Suprapubic skin (tissue), 4 donors: ENCODE results near the gene OR6A2. TPM values are rescaled to one million over a fixed set of nuclear protein-coding genes. Genes with fewer than 3 reads are reported as not detected.

Source experiments
- DNase-seq, 2 donors: peaks; one replicate each; pipeline ENCODE4 v3.0.0-alpha.2; 2019; ENCODE audit warnings: low spot score in 2 of 2
- H3K27ac ChIP-seq: fragments of 200-600 bp; sonication (generic); one replicate; pipeline ENCODE4 v1.5.1; 2019
- H3K27me3 ChIP-seq: fragments of 200-600 bp; sonication (generic); one replicate; pipeline ENCODE4 v1.5.1; 2019
- H3K36me3 ChIP-seq: fragments of 200-600 bp; sonication (generic); one replicate; pipeline ENCODE4 v1.5.1; 2019
- H3K4me1 ChIP-seq: fragments of 200-600 bp; sonication (generic); one replicate; pipeline ENCODE4 v1.5.1; 2019
- H3K4me3 ChIP-seq: fragments of 200-600 bp; sonication (generic); one replicate; pipeline ENCODE4 v1.5.1; 2019; ENCODE audit warnings: mild to moderate bottlenecking
- H3K9me3 ChIP-seq: fragments of 200-600 bp; sonication (generic); one replicate; pipeline ENCODE4 v1.5.1; 2019
- EP300 ChIP-seq: sonication (generic); formaldehyde crosslinking; IDR thresholded peaks from one replicate; pipeline ENCODE4 v1.6.1; 2017; ENCODE audit warnings: antibody characterized with exemption
- POLR2A ChIP-seq, 2 donors: fragments of 450-650 bp; IDR thresholded peaks; one replicate each; pipeline ENCODE4 v1.6.1; 2017; ENCODE audit warnings: antibody characterized with exemption in 2 of 2, mild to moderate bottlenecking in 2 of 2, moderate library complexity in 2 of 2
- POLR2AphosphoS5 ChIP-seq, 3 donors: sonication (generic); formaldehyde crosslinking; IDR thresholded peaks; one replicate each; pipeline ENCODE4 v1.6.1; 2017; ENCODE audit warnings: antibody characterized with exemption in 3 of 3
- WGBS: methylation state at CpG from one replicate; pipeline ENCODE4 v1.1.5; 2018; 5-methylcytosine and 5-hydroxymethylcytosine counted together
- total RNA-seq, 4 donors: library from RNA; depleted of rRNA; stranded (reverse); fragments of >200 nt; gene quantifications; one replicate each; pipeline ENCODE4 v1.1.0, GENCODE V29; 2016
- TF ChIP-seq, protein P1 (sequence below), 2 donors: fragments of 200-600 bp in 1 of 2; fragments of 450-650 bp in 1 of 2; sonication (generic) in 1 of 2; IDR thresholded peaks; one replicate each; pipeline ENCODE4 v1.5.1; 2016 to 2019; ENCODE audit warnings: antibody characterized with exemption in 2 of 2, mild to moderate bottlenecking in 1 of 2, moderate library complexity in 1 of 2

Gene OR6A2
- total RNA-seq, 4 donors from 2014 or later = 0.72 TPM; not detected in 3

DNA sequence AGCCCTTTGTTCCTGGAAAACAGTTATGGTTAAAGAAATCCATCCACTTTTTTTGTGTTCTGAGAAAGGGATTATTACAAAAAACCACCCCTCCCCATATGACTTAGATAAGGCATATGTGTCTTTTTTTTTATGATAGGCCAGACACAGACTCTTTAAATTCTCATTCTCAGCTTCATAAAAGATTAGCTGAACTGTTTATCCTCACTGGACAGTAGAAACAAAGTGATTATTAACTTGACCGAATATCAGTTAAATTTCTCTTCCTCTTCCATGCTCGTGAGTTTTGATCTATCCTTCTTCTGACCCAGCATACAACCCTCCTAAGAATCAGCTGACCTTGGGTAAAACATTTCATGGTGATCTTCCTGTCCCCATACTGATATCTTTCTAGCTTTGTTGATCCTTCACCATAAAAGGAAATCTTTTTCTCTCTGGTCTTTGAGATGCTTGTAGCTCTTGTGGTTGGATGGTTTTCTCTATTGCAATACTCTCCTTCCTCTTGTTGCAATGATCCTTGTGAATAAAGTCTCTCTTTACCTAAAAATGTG lies 53.9 kb downstream of the OR6A2 start:
- DNase-seq = no peak
- peak overlapping the region; percentile 10 for H3K4me3 ChIP-seq
- no peaks in the 10 kb centered on the region for H3K4me1 ChIP-seq
- H3K27me3 ChIP-seq = no peaks in the 10 kb centered on the region
- TF ChIP-seq, protein P1, sequence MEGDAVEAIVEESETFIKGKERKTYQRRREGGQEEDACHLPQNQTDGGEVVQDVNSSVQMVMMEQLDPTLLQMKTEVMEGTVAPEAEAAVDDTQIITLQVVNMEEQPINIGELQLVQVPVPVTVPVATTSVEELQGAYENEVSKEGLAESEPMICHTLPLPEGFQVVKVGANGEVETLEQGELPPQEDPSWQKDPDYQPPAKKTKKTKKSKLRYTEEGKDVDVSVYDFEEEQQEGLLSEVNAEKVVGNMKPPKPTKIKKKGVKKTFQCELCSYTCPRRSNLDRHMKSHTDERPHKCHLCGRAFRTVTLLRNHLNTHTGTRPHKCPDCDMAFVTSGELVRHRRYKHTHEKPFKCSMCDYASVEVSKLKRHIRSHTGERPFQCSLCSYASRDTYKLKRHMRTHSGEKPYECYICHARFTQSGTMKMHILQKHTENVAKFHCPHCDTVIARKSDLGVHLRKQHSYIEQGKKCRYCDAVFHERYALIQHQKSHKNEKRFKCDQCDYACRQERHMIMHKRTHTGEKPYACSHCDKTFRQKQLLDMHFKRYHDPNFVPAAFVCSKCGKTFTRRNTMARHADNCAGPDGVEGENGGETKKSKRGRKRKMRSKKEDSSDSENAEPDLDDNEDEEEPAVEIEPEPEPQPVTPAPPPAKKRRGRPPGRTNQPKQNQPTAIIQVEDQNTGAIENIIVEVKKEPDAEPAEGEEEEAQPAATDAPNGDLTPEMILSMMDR (IDR thresholded peaks at IDR 0.05) = no peak
- TF ChIP-seq EP300 = no peak
- no peak for TF ChIP-seq POLR2A (IDR thresholded peaks at IDR 0.05)
- no peak for TF ChIP-seq POLR2AphosphoS5 (IDR thresholded peaks at IDR 0.05)
- no peaks in the 10 kb centered on the region for H3K36me3 ChIP-seq
- H3K9me3 ChIP-seq = no peaks in the 10 kb centered on the region
- H3K27ac ChIP-seq = peak overlapping the region; percentile 24
- WGBS = 64% methylated on average over 2 of the region's 2 CpGs

GRCh38 chr11:6745018-6745417 lies 54.5 kb downstream of the OR6A2 start:
- peak overlapping the region; percentile 24 for H3K27ac ChIP-seq

GRCh38 chr11:6742260-6742659 lies 57.2 kb downstream of the OR6A2 start:
- no peaks in the 10 kb centered on the region for H3K27me3 ChIP-seq
- H3K4me3 ChIP-seq = no peak overlapping the region
- H3K4me1 ChIP-seq = no peaks in the 10 kb centered on the region
- H3K36me3 ChIP-seq = no peaks in the 10 kb centered on the region
- H3K9me3 ChIP-seq = no peaks in the 10 kb centered on the region
- H3K27ac ChIP-seq = no peak overlapping the region
- no peak for TF ChIP-seq EP300
- TF ChIP-seq, protein P1 (IDR thresholded peaks at IDR 0.05) = no peak
- TF ChIP-seq POLR2A (IDR thresholded peaks at IDR 0.05) = no peak
- TF ChIP-seq POLR2AphosphoS5 (IDR thresholded peaks at IDR 0.05) = no peak
- WGBS = 62% methylated on average over 7 of the region's 7 CpGs
- DNase-seq = no peak

More at GRCh38 chr11:6745018-6745417, 54.5 kb downstream of the OR6A2 start:
- Histone ChIP-seq H3K4me3 (no peak overlapping the region), H3K4me1 (no peaks in the 10 kb centered on the region), H3K9me3 (no peaks in the 10 kb centered on the region), H3K27me3 (no peaks in the 10 kb centered on the region), H3K36me3 (no peaks in the 10 kb centered on the region)
- 74% methylated on average over 3 of the region's 4 CpGs for WGBS
- no peak for TF ChIP-seq POLR2A (IDR thresholded peaks at IDR 0.05)
- TF ChIP-seq POLR2AphosphoS5 (IDR thresholded peaks at IDR 0.05) = no peak
- TF ChIP-seq EP300 = no peak
- TF ChIP-seq, protein P1 (IDR thresholded peaks at IDR 0.05) = no peak
- DNase-seq = no peak

Other genes with a start within 250 kb of the OR6A2 start
- 10 to 100 TPM; 15.9 to 33.6 (median 18.3) TPM for gene RRP8, start 196.1 kb downstream of the OR6A2 start, total RNA-seq
- 10 to 100 TPM; 59.8 to 83.8 (median 71.5) TPM for gene ILK, start 195.9 kb downstream of the OR6A2 start, total RNA-seq
- 10 to 100 TPM; 24.1 to 54.5 (median 40.1) TPM for gene TAF10, start 187.5 kb downstream of the OR6A2 start, total RNA-seq
- gene TPP1, start 180.3 kb downstream of the OR6A2 start, total RNA-seq = 100 to 1,000 TPM in 2 of 4 donors, 10 to 100 TPM in 2; 56.1 to 126 (median 81.9) TPM
- gene DCHS1, start 143.9 kb downstream of the OR6A2 start, total RNA-seq = 1 to 10 TPM; 3.9 to 9.0 (median 6.4) TPM
- gene MRPL17, start 116.3 kb downstream of the OR6A2 start, total RNA-seq = 10 to 100 TPM; 17.1 to 35.2 (median 26.4) TPM
- gene OR2AG2, start 27.7 kb downstream of the OR6A2 start, total RNA-seq = under 1 TPM in 1 of 4 donors, not detected in 3; 0.24 TPM
- gene OR2AG1, start 16.7 kb downstream of the OR6A2 start, total RNA-seq = not detected
- gene OR10A5, start 46.0 kb upstream of the OR6A2 start, total RNA-seq = not detected
- gene OR10A2, start 63.4 kb upstream of the OR6A2 start, total RNA-seq = not detected
- gene OR10A4, start 76.9 kb upstream of the OR6A2 start, total RNA-seq = not detected
- under 1 TPM in 2 of 4 donors, not detected in 2; 0.72 to 0.76 TPM for gene OR2D2, start 92.8 kb upstream of the OR6A2 start, total RNA-seq
- not detected for gene OR2D3, start 121.3 kb upstream of the OR6A2 start, total RNA-seq
- 1 to 10 TPM in 2 of 4 donors, under 1 TPM in 2; 0.36 to 1.6 (median 1.2) TPM for gene ZNF215, start 126.7 kb upstream of the OR6A2 start, total RNA-seq
- 1 to 10 TPM in 1 of 4 donors, under 1 TPM in 3; 0.53 to 3.5 (median 0.68) TPM for gene ZNF214, start 220.7 kb upstream of the OR6A2 start, total RNA-seq
- not detected for gene NLRP14, start 220.8 kb upstream of the OR6A2 start, total RNA-seq